Gastrocnemius medialis (tissue), 4 donors: ENCODE data around the gene CDHR3.

Experiments
- CTCF ChIP-seq, 5 experiments: fragments of 450-650 bp in 3 of 5; fragments of 200-600 bp in 2 of 5; sonication (generic) in 2 of 5; IDR thresholded peaks in 4 of 5; conservative IDR thresholded peaks in 1 of 5; 1 replicate in 4 of 5; 2 replicates in 1 of 5; pipeline ENCODE4 v1.5.1; 2016 to 2019; ENCODE audit warnings: antibody characterized with exemption in 5 of 5, mild to moderate bottlenecking in 3 of 5, moderate library complexity in 3 of 5
- POLR2A ChIP-seq, 2 donors: fragments of 450-650 bp; IDR thresholded peaks; one replicate each; pipeline ENCODE4 v1.6.1; 2017; ENCODE audit warnings: antibody characterized with exemption in 2 of 2, mild to moderate bottlenecking in 2 of 2, moderate library complexity in 2 of 2

- TF ChIP-seq CTCF (IDR thresholded peaks at IDR 0.05 in 4 of 5, conservative IDR thresholded peaks at IDR 0.05 in 1 of 5): no peak
- no peak for TF ChIP-seq POLR2A (IDR thresholded peaks at IDR 0.05)
Observed at GRCh38 chr7:105958012-105958411, 5.1 kb upstream of the CDHR3 start.
